PFSK-1 (cell line): ENCODE results near the gene VWA5B2.

Experiments
- POLR2AphosphoS5 ChIP-seq: IDR thresholded peaks from 2 replicates; pipeline ENCODE4 v1.6.1; 2012; ENCODE audit warnings: low read depth, mild to moderate bottlenecking, control low read depth, low read length, moderate library complexity
- TAF1 ChIP-seq: IDR thresholded peaks from 2 replicates; pipeline ENCODE4 v1.6.1; 2012; ENCODE audit warnings: low read length, control low read depth, borderline replicate concordance; ENCODE audit not compliant: insufficient read depth

DNA sequence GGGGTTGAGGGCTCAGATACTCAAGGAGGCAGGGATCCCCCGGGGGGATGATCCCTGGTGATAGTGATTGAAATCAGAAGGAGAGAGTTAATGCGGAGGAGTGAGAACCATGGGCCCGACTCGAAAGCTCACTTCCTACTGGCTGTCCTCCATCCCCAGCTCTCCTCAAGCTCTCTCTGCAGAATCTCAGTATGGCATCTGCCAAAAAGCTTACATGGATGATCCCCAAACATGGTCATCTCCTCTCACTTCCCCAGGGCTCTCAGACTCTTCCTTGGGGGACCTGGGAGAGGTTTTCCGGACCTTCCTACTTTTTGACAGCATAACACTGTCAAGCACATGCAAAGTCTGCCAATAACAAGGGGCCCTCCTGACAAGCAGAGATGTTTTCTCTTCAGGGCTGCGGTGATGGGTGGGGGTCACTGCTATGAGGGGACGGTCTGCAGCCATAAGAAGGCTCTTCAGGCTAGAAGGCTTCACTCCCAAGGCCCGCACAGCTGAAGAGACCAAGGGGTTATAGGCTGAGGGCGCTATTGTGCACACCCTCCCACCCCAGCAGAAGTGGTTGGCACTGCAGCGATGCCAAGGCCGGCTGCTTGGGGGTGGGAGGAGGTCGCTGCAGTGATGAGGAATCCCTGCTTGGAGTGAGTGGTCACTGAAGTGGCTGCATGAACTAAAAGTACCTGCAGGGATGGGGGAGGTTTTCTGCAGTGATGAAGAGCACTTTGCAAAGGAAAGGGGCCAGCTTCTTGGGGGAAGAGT is 828 bp upstream of the VWA5B2 start:
- TF ChIP-seq POLR2AphosphoS5 (no peak), TAF1 (no peak)
